K562 (cell line): ENCODE measurements around the gene NFATC3.

Source experiments
- NCOR1 ChIP-seq: fragments of 450-650 bp; IDR thresholded peaks from 2 replicates; pipeline ENCODE4 v1.6.1; 2016; ENCODE audit warnings: mild to moderate bottlenecking, moderate library complexity
- SMARCE1 ChIP-seq: fragments of 450-650 bp; IDR thresholded peaks from 2 replicates; pipeline ENCODE4 v1.7.1; 2016; ENCODE audit warnings: mild to moderate bottlenecking
- ZNF143 ChIP-seq: sonication (generic); formaldehyde crosslinking; IDR thresholded peaks from 2 replicates; pipeline ENCODE4 v1.9.0; 2022; ENCODE audit warnings: mild to moderate bottlenecking, missing genetic modification reagents

- TF ChIP-seq NCOR1 (no peak), SMARCE1 (no peak), ZNF143 (CRISPR knock-in tag) (no peak)
These were observed 184.6 kb downstream of the NFATC3 start for GRCh38 chr16:68269793-68270192.
